Muscle layer of duodenum (tissue), 2 donors: Measurements from ENCODE around the gene ELMOD2.
A peak's percentile ranks its signal among the peaks of the same experiment; 100 is the strongest.

ENCODE experiments used
- H3K27ac ChIP-seq: one replicate; pipeline ENCODE4 v1.7.0; 2013; ENCODE audit warnings: mild to moderate bottlenecking, low read length
- H3K27me3 ChIP-seq: one replicate; pipeline ENCODE4 v1.7.0; 2013; ENCODE audit warnings: low read depth, mild to moderate bottlenecking, control low read depth, low read length
- H3K36me3 ChIP-seq, 2 donors: one replicate each; pipeline ENCODE4 v1.7.0; 2013; ENCODE audit warnings: low read length in 2 of 2, control low read depth in 1 of 2, mild to moderate bottlenecking in 1 of 2; ENCODE audit not compliant: insufficient read depth in 2 of 2, control insufficient read depth in 1 of 2
- H3K4me1 ChIP-seq, 2 donors: one replicate each; pipeline ENCODE4 v1.7.0; 2013; ENCODE audit warnings: low read length in 2 of 2, mild to moderate bottlenecking in 2 of 2, control low read depth in 1 of 2, moderate library complexity in 1 of 2; ENCODE audit not compliant: insufficient read depth in 2 of 2, control insufficient read depth in 1 of 2
- H3K4me3 ChIP-seq, 2 donors: one replicate each; pipeline ENCODE4 v1.7.0; 2013; ENCODE audit warnings: low read length in 2 of 2, low read depth in 1 of 2, mild to moderate bottlenecking in 1 of 2
- H3K9me3 ChIP-seq, 2 donors: one replicate each; pipeline ENCODE4 v1.7.0; 2013; ENCODE audit warnings: low read length in 2 of 2, control low read depth in 1 of 2, mild to moderate bottlenecking in 1 of 2; ENCODE audit not compliant: control insufficient read depth in 1 of 2
- donor health status: healthy.

Gene ELMOD2

DNA sequence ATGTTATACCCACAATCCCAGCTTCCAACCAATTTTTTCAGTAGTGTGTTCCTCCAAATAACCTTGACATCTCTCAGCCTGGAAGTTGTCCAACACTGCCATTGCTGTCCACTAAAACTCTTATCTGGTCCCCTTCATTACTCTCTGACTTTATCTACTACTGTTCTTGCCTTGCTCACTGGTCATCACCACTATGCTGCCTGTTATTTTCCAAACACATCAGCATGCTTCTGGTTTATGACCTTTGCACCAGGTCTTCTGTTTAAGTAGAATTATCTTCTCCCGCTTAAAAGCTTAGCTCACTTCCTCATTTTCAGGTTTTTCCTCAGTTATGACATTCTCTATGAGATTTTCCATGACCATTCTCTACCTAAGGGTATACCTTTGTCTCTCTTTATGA lies 5.5 kb downstream of the ELMOD2 start:
- Histone ChIP-seq H3K4me1 (peaks cover 0 to 7% of the 10 kb centered on the region in 2 donors), H3K36me3 (peaks cover 8 to 18% of the 10 kb centered on the region in 2 donors), H3K27me3 (no peaks in the 10 kb centered on the region), H3K4me3 (no peak overlapping the region), H3K27ac (no peak overlapping the region), H3K9me3 (no peaks in the 10 kb centered on the region)

DNA sequence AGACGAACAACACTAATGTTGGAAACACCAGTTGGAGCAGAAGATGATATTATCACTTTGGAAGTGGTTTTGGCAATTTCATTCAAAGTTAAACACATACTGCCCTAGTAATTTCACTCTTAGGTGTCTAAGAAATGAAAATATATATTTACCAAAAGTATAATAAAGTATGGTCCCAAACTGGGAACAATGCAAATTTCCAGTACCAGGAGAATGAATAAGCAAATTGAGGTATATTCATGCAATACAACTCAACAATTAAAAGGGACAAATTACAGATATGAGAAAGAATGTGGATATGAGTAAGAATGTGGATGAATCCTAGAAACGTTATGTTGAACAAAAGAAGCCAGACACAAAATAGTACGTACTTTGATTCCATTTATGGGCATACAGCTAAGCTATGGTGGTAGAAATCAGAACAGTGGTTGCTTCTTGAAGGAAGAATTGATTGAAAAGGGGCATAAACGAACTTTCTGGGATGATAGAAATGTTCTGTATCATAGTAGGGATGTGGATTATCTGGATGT lies 10.0 kb downstream of the ELMOD2 start:
- no peaks in the 10 kb centered on the region for H3K4me1 ChIP-seq
- peaks cover 22 to 35% of the 10 kb centered on the region in 2 donors for H3K36me3 ChIP-seq
- H3K4me3 ChIP-seq, result no peak overlapping the region
- no peaks in the 10 kb centered on the region for H3K9me3 ChIP-seq
- H3K27me3 ChIP-seq, result no peaks in the 10 kb centered on the region
- H3K27ac ChIP-seq, result no peak overlapping the region

DNA sequence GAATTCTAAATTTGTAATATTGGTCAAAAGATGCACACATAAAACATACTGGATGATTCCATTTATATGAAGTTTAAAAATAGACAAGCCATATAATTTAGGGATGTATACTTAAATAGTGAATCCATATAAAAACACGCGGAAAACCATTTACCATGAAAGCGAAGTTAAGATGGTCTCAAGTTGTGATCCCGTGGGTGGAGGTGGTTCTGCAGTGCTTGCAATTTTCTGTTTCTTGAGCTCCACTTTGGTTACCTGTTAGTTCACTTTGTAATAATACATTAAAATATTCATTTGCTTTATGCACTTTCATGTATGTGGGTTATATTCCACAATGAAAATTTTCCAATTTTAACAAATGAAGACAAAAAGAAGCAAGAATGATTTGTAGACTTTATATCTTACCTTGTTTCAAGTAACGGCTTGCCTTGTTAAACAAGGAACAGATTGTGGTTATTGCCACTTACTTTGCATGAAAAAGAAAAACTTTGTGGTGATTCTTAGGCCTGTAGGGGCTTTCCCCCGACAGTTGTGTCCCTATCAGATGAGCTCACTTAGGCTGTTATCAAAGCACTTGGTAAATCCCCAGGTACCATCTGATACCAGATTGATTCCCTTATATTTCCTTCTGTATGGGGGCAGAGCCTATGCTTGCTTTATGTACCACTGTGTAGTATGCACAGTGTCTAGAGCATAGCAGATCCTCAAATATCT lies 32.6 kb downstream of the ELMOD2 start:
- Histone ChIP-seq H3K4me3 (no peak overlapping the region), H3K4me1 (no peaks in the 10 kb centered on the region), H3K27ac (no peak overlapping the region), H3K9me3 (no peaks in the 10 kb centered on the region), H3K36me3 (no peaks in the 10 kb centered on the region), H3K27me3 (no peaks in the 10 kb centered on the region)

DNA sequence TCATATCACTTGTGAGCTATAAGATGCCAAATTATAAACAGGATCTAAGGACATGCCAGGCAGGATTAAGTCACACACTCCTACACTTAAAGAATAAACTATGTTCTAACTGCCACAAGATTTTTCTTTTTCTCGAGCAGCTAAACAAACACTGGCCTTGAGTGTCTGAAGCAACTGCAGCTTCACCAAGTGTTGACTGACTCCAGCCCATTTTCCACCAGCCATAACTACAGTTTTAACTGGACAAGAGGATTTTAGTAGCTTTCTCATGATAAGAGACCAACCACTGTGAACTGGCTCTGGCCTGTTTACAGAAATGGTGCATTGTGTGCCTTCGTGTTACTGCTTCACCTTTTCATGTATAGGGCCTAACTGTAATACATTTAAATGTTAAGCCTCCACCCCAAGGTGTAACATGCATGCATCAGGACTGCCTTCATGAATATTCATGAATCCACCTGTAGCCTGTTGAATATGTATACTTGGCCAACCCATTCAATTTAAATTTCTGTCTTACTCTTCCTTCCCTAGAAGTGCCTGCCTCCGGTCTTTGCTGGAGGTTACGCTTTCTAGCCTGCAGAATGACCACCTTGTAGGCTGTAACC lies 34.0 kb downstream of the ELMOD2 start:
- Histone ChIP-seq H3K9me3 (no peaks in the 10 kb centered on the region), H3K27ac (no peak overlapping the region), H3K36me3 (no peaks in the 10 kb centered on the region), H3K4me1 (no peaks in the 10 kb centered on the region), H3K27me3 (no peaks in the 10 kb centered on the region), H3K4me3 (no peak overlapping the region)

DNA sequence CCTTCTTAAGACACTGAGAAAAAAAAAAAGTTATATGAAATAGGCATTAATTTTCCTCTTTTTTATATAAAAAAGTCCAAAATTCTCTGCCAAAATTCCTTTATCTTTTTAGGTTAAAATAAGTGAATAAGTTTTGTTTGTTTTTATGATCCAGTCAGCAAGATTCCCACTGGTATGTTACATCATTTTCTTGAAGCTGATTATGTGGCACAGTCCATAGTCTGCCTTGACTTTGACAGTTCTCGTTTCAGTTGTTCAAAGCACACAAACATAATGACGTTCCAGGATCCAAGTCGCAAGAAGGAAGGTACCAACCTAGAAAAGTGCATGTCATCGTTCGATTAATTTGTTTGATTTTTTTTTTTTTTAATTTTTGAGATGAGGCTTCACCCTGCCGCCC lies 35.7 kb downstream of the ELMOD2 start:
- H3K4me3 ChIP-seq, result no peak overlapping the region
- H3K36me3 ChIP-seq, result no peaks in the 10 kb centered on the region
- H3K27ac ChIP-seq, result no peak overlapping the region
- H3K4me1 ChIP-seq, result no peaks in the 10 kb centered on the region
- H3K27me3 ChIP-seq, result no peaks in the 10 kb centered on the region
- H3K9me3 ChIP-seq, result no peaks in the 10 kb centered on the region

DNA sequence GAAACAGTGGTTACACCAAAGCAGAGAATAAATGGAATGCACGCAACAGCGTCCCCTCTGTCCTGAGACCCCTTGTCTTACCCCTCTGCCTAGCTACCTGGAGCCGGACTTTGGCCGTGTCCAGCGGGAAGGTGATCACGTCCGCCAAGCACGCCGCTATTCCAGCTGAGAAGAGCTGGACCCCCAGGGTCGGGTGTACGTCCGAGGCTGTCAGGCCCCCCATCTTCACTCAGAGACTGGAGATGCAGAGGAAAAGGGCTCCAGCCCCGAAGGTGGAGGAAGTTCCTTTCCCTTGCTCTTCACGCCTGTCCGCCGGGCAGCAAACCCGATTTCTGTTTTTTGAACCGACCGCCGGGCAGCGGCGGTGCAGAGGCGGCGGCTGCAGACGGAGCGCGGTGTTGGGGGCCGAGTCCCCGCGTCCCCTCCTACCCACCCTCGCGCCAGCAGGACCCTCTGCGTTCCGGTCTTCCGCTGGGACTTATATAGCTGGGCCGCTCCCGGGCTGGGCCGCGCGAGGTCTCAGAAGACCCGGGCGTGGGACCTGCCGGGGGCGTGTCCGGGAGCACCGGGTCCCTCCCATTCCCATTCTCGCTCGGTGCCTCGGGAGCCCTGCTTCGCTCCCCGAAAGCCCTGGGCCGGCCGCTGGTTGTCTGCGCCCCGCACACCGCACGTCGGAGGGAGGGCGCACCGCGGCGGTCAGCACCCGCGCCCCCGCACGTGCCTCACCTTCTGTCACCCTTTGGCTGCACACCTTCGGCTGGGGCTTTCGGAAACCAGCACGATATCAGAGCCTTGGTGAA lies 44.7 kb downstream of the ELMOD2 start, which contains the start of gene UCP1:
UCP1 (minus strand) TSS at position 455 of the 800 bp plus-strand sequence; CDS start at position 223, 232 bp downstream.
- Histone ChIP-seq H3K27ac (no peak within 1 kb of the TSS), H3K4me1 (peaks cover 9 to 14% of the 10 kb centered on the region in 2 donors), H3K36me3 (no peaks in the 10 kb centered on the region), H3K9me3 (peaks cover 5 to 7% of the 10 kb centered on the region in 2 donors), H3K4me3 (peak within 1 kb of the TSS; percentile 27 to 76), H3K27me3 (peaks cover 46% of the 10 kb centered on the region)

DNA sequence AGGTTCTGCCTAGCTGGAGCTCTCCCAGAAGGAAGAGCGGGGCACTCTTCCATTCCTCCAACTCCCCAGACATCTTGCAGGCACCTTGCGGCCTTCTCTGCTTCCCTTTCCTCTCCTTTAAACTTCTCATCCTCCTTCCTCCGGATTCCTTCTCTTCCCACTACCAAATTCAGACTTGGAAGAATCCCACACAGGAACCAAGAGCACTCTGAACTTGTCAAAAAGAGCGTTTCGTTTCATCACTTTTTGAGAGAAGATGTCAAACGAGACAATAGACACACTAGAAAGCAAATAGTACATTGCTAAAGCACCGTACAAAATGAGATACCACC lies 45.3 kb downstream of the ELMOD2 start:
- peaks cover 5 to 7% of the 10 kb centered on the region in 2 donors for H3K9me3 ChIP-seq
- no peaks in the 10 kb centered on the region for H3K36me3 ChIP-seq
- H3K4me3 ChIP-seq, result peak overlapping the region; percentile 27 to 76
- H3K27me3 ChIP-seq, result peaks cover 46% of the 10 kb centered on the region
- H3K4me1 ChIP-seq, result peaks cover 9 to 14% of the 10 kb centered on the region in 2 donors
- H3K27ac ChIP-seq, result no peak overlapping the region

DNA sequence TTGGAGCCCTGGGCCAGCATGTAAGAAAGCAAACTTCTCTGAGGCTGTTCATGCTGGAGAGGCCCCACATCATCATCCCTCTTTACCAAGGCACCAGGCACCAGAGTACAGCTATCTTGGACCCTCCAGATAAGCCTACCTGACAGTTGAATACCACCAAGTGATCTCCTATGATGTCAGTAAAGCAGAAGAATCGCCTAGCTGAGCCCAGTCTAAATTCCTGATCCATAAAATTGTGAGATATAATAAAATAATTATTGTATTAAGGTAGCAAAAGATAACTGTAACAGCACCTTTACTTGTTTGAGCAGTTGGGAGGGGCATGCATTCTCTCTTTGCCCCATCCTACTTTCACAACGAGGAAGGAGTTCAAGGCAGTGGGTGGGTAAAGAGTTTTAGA lies 47.7 kb downstream of the ELMOD2 start:
- Histone ChIP-seq H3K36me3 (no peaks in the 10 kb centered on the region), H3K4me3 (no peak overlapping the region), H3K27me3 (peaks cover 40% of the 10 kb centered on the region), H3K4me1 (peaks cover 9 to 14% of the 10 kb centered on the region in 2 donors), H3K9me3 (peaks cover 5 to 7% of the 10 kb centered on the region in 2 donors), H3K27ac (no peak overlapping the region)

DNA sequence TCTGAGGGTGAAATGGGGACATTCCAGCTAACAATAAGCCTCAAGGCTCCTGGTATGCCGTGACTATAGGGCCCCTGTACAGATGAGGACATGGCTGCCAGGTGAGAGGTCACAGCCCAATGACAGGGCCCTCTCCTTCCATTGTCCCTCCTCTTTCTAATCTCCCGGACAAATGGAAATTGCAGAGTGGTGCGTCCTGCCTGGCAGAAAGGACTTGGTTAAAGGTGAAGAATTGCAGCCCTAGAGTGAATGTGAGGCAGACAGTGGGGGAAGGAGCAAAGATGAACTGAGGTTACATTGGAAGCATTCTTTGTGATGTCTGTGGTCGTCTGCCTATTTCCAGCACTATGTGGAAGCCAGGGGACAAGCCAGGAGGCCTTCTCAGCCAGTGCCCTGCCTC lies 51.5 kb downstream of the ELMOD2 start:
- peaks cover 0 to 5% of the 10 kb centered on the region in 2 donors for H3K4me1 ChIP-seq
- peaks cover 5 to 7% of the 10 kb centered on the region in 2 donors for H3K9me3 ChIP-seq
- no peak overlapping the region for H3K4me3 ChIP-seq
- H3K36me3 ChIP-seq, result no peaks in the 10 kb centered on the region
- H3K27me3 ChIP-seq, result peaks cover 10% of the 10 kb centered on the region
- no peak overlapping the region for H3K27ac ChIP-seq

DNA sequence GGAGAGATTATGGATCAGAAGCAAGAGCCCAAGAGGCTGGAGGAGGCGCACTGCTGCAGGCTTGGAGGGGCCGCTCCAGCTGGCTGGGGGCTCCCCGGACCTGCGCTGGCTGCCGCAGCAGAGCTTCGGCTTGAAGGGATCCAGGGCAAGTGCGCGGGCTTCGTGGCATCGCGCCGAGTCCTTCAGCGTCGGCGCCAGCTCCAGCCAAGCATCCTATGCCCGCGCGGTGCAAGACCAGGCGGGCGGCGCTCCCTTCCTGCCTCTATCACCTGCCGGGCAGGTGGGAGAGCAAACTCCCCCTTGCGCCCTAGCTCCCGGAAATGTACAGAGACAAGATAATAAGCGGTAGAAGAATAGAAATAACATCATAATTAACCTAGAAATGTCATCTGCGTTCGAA lies 55.3 kb downstream of the ELMOD2 start:
- Histone ChIP-seq H3K27me3 (peaks cover 4% of the 10 kb centered on the region), H3K9me3 (no peaks in the 10 kb centered on the region), H3K27ac (no peak overlapping the region), H3K4me3 (no peak overlapping the region), H3K4me1 (peaks cover 0 to 5% of the 10 kb centered on the region in 2 donors), H3K36me3 (no peaks in the 10 kb centered on the region)

DNA sequence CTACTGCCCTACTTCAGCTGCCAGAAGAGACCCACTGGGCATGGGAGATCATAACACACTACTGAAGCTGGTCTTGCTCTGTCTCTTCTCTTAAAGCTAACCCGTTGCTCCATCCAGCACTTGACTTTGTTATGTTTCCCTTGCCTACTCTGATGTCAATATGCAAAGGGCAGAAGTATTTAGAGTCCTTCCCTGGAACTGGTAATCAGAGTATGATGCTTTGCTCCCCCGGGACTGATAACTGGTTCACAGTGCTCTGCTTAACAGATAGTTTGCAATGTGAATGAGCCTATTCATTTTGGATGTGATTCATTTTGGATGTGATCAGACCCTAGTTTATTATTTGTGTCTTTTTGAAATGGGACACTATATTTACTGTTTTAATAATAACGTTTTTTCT lies 57.1 kb downstream of the ELMOD2 start:
- H3K9me3 ChIP-seq, result no peaks in the 10 kb centered on the region
- H3K27ac ChIP-seq, result no peak overlapping the region
- H3K4me3 ChIP-seq, result no peak overlapping the region
- no peaks in the 10 kb centered on the region for H3K36me3 ChIP-seq
- peaks cover 4% of the 10 kb centered on the region for H3K27me3 ChIP-seq
- peaks cover 0 to 5% of the 10 kb centered on the region in 2 donors for H3K4me1 ChIP-seq
